Measurements from ENCODE around the gene FAM83G.

The FAM83G gene

GRCh38 chr17:18932360-18933055 is 72.1 kb downstream of the FAM83G start:
- TF ChIP-seq, protein P1, sequence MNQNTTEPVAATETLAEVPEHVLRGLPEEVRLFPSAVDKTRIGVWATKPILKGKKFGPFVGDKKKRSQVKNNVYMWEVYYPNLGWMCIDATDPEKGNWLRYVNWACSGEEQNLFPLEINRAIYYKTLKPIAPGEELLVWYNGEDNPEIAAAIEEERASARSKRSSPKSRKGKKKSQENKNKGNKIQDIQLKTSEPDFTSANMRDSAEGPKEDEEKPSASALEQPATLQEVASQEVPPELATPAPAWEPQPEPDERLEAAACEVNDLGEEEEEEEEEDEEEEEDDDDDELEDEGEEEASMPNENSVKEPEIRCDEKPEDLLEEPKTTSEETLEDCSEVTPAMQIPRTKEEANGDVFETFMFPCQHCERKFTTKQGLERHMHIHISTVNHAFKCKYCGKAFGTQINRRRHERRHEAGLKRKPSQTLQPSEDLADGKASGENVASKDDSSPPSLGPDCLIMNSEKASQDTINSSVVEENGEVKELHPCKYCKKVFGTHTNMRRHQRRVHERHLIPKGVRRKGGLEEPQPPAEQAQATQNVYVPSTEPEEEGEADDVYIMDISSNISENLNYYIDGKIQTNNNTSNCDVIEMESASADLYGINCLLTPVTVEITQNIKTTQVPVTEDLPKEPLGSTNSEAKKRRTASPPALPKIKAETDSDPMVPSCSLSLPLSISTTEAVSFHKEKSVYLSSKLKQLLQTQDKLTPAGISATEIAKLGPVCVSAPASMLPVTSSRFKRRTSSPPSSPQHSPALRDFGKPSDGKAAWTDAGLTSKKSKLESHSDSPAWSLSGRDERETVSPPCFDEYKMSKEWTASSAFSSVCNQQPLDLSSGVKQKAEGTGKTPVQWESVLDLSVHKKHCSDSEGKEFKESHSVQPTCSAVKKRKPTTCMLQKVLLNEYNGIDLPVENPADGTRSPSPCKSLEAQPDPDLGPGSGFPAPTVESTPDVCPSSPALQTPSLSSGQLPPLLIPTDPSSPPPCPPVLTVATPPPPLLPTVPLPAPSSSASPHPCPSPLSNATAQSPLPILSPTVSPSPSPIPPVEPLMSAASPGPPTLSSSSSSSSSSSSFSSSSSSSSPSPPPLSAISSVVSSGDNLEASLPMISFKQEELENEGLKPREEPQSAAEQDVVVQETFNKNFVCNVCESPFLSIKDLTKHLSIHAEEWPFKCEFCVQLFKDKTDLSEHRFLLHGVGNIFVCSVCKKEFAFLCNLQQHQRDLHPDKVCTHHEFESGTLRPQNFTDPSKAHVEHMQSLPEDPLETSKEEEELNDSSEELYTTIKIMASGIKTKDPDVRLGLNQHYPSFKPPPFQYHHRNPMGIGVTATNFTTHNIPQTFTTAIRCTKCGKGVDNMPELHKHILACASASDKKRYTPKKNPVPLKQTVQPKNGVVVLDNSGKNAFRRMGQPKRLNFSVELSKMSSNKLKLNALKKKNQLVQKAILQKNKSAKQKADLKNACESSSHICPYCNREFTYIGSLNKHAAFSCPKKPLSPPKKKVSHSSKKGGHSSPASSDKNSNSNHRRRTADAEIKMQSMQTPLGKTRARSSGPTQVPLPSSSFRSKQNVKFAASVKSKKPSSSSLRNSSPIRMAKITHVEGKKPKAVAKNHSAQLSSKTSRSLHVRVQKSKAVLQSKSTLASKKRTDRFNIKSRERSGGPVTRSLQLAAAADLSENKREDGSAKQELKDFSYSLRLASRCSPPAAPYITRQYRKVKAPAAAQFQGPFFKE (tag by site-specific recombination; IDR thresholded peaks at IDR 0.05; ENCODE audit: borderline replicate concordance) = no peak
- TF ChIP-seq KLF10 (tag by site-specific recombination; IDR thresholded peaks at IDR 0.05) (no peak), ZIC2 (tag by site-specific recombination; IDR thresholded peaks at IDR 0.05) (peak; percentile 45), YY2 (tag by site-specific recombination; IDR thresholded peaks at IDR 0.05) (no peak), ZNF600 (tag by site-specific recombination; IDR thresholded peaks at IDR 0.05) (peak; percentile 66), ZNF202 (tag by site-specific recombination; IDR thresholded peaks at IDR 0.05; ENCODE audit: borderline replicate concordance) (no peak), ZNF132 (tag by site-specific recombination; IDR thresholded peaks at IDR 0.05; ENCODE audit: borderline replicate concordance) (no peak), ZNF660 (tag by site-specific recombination; IDR thresholded peaks at IDR 0.05) (no peak), ZBTB7A (tag by site-specific recombination; IDR thresholded peaks at IDR 0.05; ENCODE audit: low read depth) (no peak)
- Histone ChIP-seq H3K9me3 (ENCODE audit: control insufficient read depth, insufficient read depth, low read depth, low read length) (no peaks in the 10 kb centered on the region), H3K36me3 (ENCODE audit: control insufficient read depth in 2 of 2, insufficient read depth in 1 of 2, low read length in 2 of 2) (peaks cover 25 to 43% of the 10 kb centered on the region in 2 experiments), H3K27ac (ENCODE audit: extremely low read depth, low read depth, low read length) (no peak overlapping the region), H3K4me1 (ENCODE audit: control insufficient read depth, insufficient read depth, low read length) (no peaks in the 10 kb centered on the region), H3K4me3 (ENCODE audit: low read depth, low read length) (no peak overlapping the region)
- CTCF ChIA-PET = no interaction called here
- POLR2A ChIA-PET = no interaction called here

DNA sequence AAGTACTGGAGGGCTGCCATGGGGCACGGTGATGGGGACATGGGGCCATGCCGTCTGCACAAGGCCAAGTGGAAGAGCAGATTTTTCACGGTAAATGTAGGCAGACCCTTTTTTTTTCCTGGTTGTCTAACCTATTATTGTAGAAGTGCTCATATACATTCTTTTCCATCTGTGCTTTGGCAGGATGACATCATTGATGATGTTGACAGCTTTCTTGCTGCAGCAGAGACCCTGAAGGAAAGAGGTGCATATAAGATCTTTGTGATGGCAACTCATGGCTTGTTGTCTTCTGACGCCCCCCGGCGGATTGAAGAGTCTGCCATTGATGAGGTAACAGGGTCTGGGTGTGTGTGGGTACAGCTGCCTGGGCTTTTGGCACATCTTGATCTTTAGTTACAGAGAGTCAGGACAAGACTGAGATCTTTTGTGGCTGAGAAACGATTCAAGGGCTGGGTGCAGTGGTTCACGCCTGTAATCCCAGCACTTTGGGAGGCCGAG is 75.9 kb downstream of the FAM83G start:
- Histone ChIP-seq H3K27ac (ENCODE audit: extremely low read depth, low read depth, low read length) (no peak overlapping the region), H3K36me3 (ENCODE audit: control insufficient read depth in 2 of 2, insufficient read depth in 1 of 2, low read length in 2 of 2) (peaks cover 35 to 66% of the 10 kb centered on the region in 2 experiments), H3K4me1 (ENCODE audit: control insufficient read depth, insufficient read depth, low read length) (no peaks in the 10 kb centered on the region), H3K9me3 (ENCODE audit: control insufficient read depth, insufficient read depth, low read depth, low read length) (no peaks in the 10 kb centered on the region), H3K4me3 (ENCODE audit: low read depth, low read length) (no peak overlapping the region)
- CTCF ChIA-PET = interaction anchor here (1.1 to 1.2 kb wide), 2 partner anchors 29 to 303 kb away, joined by 3 to 4 read pairs; no protein-coding TSS in a partner anchor
- POLR2A ChIA-PET = no interaction called here
- TF ChIP-seq ZNF394 (tag by site-specific recombination; IDR thresholded peaks at IDR 0.05; ENCODE audit: borderline replicate concordance) = no peak
- peak; percentile 45 for TF ChIP-seq ATF2 (tag by site-specific recombination; IDR thresholded peaks at IDR 0.05; ENCODE audit: low read depth)

GRCh38 chr17:18925187-18925586 is 79.4 kb downstream of the FAM83G start:
- Histone ChIP-seq H3K9me3 (ENCODE audit: control insufficient read depth, insufficient read depth, low read depth, low read length) (no peaks in the 10 kb centered on the region), H3K36me3 (ENCODE audit: control insufficient read depth in 2 of 2, insufficient read depth in 1 of 2, low read length in 2 of 2) (peaks cover 21 to 45% of the 10 kb centered on the region in 2 experiments), H3K4me1 (ENCODE audit: control insufficient read depth, insufficient read depth, low read length) (peaks cover 13% of the 10 kb centered on the region), H3K27ac (ENCODE audit: extremely low read depth, low read depth, low read length) (no peak overlapping the region), H3K4me3 (ENCODE audit: low read depth, low read length) (no peak overlapping the region)
- ChIA-PET POLR2A (no interaction called here), CTCF (interaction anchor here (0.7 kb wide), 1 partner anchor 1081 kb away, joined by 3 read pairs; no protein-coding TSS in a partner anchor)
- TF ChIP-seq, protein P2, sequence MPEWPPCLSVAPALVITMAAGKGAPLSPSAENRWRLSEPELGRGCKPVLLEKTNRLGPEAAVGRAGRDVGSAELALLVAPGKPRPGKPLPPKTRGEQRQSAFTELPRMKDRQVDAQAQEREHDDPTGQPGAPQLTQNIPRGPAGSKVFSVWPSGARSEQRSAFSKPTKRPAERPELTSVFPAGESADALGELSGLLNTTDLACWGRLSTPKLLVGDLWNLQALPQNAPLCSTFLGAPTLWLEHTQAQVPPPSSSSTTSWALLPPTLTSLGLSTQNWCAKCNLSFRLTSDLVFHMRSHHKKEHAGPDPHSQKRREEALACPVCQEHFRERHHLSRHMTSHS (tag by site-specific recombination; IDR thresholded peaks at IDR 0.05) = no peak
- TF ChIP-seq IKZF3 (tag by site-specific recombination; IDR thresholded peaks at IDR 0.05) = no peak
- TF ChIP-seq GLI2 (tag by site-specific recombination; IDR thresholded peaks at IDR 0.05; ENCODE audit: borderline replicate concordance, low read depth) = no peak
- no peak for TF ChIP-seq EGR2 (tag by site-specific recombination; IDR thresholded peaks at IDR 0.05; ENCODE audit: low read depth)
- TF ChIP-seq ATF2 (tag by site-specific recombination; IDR thresholded peaks at IDR 0.05; ENCODE audit: low read depth) = no peak
- TF ChIP-seq ZNF174 (tag by site-specific recombination; IDR thresholded peaks at IDR 0.05) = no peak
- no peak for TF ChIP-seq ZBTB21 (tag by site-specific recombination; IDR thresholded peaks at IDR 0.05)
- no peak for TF ChIP-seq ZNF350 (tag by site-specific recombination; IDR thresholded peaks at IDR 0.05)
- no peak for TF ChIP-seq MZF1 (tag by site-specific recombination; IDR thresholded peaks at IDR 0.05; ENCODE audit: borderline replicate concordance)
